Dermis microvascular lymphatic vessel endothelial cell (primary cell): ENCODE measurements around the gene YOD1. TPM values are rescaled to one million over a fixed set of nuclear protein-coding genes. Genes with fewer than 3 reads are reported as not detected.
A peak's percentile ranks its signal among the peaks of the same experiment; 100 is the strongest.
"Not testable (repeated sequence)": the region's sequence is repeated elsewhere in the genome, so short reads cannot be mapped to it uniquely, and the experiment has no call there.

Source experiments
- DNase-seq, 2 donors: peaks; one replicate each; pipeline versions ENCODE4 v3.0.0 to v3.0.0-alpha.2; 2010; ENCODE audit warnings: low read depth in 2 of 2
- total RNA-seq: library from RNA; depleted of rRNA; stranded (reverse); fragments of >200 nt; gene quantifications from 2 replicates; pipeline ENCODE4 v1.2.1, GENCODE V29; 2014

The YOD1 gene
- total RNA-seq, 1 donor from 2014 or later = 5.1 TPM

DNA sequence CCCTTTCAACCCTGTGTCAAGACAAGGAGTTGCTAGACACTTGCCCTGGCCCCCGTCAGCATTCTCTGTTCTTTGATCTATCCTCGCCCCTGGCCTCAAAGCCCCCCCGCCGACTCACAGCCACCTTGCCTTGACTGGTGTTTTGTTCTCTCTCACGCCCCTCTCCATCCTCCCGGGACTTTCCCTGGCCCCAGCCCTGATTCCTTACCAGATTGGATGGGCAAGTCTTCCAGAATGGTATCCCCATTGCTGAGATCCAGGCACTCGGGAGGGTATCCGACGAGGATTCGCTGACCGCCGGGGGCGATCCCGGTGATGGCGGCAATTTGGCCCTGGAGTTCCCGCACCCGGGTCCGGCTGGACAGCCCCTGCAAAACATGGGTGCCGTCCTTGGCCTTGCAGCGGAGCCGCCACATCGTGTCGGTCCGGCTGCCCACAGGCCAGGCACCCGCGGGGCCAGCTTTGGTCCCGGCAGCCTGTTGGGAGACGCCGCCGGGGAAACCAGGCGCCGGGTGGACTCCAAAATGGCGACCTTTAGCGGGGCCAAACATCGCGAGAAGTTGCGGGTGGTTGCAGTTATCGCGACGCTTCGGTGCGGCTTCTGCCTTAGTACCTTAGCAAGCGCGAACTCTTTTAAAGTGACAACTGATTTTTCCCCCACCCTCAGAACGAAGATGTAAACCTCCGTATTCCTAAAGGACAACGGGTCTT, 373 bp downstream of the YOD1 start:
- peak; percentile 81 to 85 for DNase-seq

- DNase-seq = peak; percentile 21 to 59
These were observed 1.0 kb downstream of the YOD1 start for GRCh38 chr1:207049974-207050391.

DNA sequence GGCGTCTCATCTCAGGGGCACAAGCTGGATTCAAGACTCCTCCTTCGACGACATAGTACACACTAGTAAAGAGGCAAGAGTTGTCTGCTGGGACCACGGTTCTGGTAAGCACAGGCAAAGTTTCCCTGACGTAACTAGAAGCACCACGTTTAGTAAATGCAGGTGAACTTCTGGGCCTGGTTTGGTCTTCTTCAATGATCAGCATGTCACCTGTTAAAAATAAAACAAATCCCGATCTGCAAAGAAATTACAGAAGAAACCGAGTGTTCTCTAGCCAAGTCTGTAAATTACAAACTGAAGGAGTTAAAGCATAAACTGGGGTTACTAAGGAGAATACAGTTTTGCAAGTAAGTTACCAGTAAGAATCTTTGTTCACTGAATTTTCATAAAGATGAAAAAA, 1.5 kb downstream of the YOD1 start:
- DNase-seq = no peak

GRCh38 chr1:207049054-207049453, 2.0 kb downstream of the YOD1 start:
- no peak for DNase-seq

DNA sequence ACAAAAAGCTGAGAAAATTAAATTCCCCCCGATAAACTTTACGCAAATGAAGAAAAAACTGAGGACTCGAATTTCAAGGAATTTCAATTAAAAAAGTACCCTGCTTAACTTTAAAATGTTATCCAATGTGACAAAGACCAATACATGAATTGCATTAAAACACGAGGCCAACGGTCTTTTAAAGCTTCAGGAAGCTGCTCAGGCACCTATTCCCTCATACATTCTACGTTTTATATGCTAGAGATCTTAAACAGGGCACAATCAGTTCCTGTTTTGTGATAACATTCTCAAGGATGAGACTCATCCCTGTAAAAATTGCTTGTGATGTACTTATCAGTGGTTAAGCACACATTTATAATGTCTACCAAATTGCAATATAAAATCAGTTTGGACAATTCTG, 3.0 kb downstream of the YOD1 start:
- DNase-seq = no peak

DNA sequence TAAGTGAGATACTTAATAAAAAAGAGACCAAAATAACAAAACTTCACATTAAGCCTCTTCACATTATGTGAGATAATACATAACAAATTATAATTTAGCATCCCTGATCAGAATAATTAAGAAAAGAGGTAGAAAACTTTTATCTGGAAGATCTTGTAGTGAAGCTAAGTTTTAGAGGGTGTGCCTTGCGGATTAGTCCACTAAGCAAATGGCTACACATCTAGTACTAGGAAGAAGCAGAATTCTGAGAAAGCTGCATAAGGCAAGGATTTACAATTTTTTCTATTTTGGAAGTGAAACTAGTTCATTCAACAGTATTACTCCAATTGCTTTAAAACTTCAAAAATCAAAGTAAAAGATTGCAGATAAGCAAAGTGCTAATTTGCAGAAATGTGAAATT, 3.5 kb downstream of the YOD1 start:
- DNase-seq = no peak

GRCh38 chr1:207045453-207045852, 5.6 kb downstream of the YOD1 start:
- no peak for DNase-seq

GRCh38 chr1:207041397-207041796, 9.6 kb downstream of the YOD1 start:
- DNase-seq = not testable (repeated sequence)

- DNase-seq = no peak
These were observed 10.9 kb downstream of the YOD1 start for GRCh38 chr1:207040181-207040533.

- no peak for DNase-seq
These were observed 11.4 kb downstream of the YOD1 start for GRCh38 chr1:207039380-207040180.

- no peak for DNase-seq
These were observed 14.1 kb downstream of the YOD1 start for GRCh38 chr1:207036865-207037264.

- no peak for DNase-seq
These were observed 15.0 kb downstream of the YOD1 start for GRCh38 chr1:207035877-207036551.

DNA sequence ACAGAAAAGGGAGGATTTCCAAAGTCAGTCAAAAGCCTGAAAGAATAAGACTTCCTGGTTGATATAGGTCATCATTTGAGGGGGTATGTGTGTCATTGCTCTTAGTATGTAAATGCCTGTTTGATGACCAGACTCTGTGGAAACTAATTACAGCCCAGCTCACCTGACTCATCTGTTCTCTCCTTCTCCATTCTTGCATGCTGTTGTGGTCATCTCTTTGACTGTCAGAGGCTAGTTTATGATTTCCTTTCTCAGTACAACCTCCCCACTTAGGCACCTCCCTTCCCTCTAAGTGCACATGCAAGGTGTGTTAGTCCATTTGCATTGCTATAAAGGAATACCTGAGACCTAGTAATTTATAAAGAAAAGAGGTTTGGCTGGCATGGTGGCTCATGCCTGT, 16.0 kb downstream of the YOD1 start:
- DNase-seq = no peak

DNA sequence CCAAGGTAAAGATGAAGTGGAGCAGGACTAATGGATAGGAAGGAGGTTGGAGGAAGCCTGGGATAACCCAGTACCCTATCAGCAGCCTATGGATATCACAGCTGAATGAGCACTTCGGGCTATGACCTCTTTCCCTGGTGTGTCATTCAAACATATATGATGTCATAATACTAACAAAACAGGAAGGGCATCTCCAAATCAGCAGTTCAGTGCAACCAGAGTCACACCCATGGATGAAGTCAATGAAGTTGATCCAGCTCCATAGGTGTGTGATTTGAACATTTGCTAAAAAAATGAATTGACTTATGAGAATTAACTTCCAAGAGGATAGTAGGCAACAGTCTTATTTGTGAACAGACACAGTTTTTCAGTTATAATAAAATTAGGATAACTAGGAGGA, 16.8 kb downstream of the YOD1 start:
- DNase-seq = no peak

DNA sequence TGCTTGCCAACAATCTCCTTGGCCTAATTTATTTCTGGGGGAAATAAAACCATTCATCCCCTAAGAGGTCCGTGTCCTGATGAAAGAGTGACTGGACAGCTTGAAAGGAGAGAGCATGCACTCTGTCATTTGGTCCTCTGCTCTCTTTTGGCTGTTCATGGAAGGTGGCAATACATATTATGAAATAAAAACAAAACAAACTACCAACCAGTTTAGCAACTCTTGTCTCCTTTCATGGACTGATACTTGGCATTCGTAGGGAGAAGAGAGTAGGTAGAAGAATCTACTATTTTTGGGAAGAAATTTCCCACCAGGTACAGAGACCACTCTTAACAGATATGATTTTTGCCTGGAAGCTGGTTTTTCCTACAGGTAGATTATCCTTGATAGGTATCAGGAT, 17.7 kb downstream of the YOD1 start:
- DNase-seq = no peak

GRCh38 chr1:207032528-207033017, 18.4 kb downstream of the YOD1 start, which contains the start of gene C1orf116:
C1orf116 (minus strand) TSS chr1:207032756; CDS start chr1:207027598, 5,158 bp downstream.
- no peak for DNase-seq

GRCh38 chr1:207031632-207032264, 19.3 kb downstream of the YOD1 start:
- DNase-seq = no peak

DNA sequence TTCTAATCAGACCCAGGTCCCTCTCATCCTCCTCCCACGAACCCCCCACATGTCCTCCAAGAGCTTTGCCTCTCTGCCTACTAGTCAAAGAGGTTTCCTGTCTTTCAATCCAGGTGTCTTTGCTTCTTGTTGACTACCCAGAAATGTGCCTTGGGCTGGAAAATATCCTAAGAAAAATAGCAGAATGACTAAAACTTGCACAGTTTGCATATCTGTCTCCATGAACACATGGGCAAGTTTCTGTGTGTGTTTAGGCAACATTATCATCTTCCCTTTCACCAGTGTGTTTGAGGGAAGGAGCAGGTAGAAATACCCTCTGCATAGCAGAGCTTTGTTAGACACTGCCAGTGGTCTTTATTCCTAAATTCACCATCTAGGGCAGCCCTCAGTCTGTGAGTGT, 20.0 kb downstream of the YOD1 start:
- no peak for DNase-seq

DNA sequence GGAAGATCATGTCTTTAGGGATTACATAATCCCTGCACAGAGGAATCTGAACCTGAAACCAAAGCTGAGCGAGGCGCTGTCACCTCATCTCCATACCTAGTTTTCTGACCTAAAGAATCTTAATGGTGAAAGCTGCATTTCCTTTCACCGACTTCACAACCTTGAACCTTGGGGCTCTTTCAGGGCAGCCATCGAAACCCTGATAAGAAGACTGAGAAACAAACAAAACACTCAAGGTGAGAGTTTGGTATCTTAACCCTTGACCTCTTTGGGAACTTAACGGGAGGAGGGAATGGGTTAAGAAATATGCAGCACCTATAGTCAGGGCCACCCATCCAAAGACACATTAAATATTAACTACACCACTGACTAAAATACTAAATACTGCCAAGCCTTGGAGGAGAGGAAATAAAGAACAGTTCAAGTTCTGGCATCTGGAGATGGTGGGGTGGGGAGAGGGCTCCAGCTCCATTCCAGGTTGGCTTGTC, 20.4 kb downstream of the YOD1 start:
- DNase-seq = no peak

- DNase-seq = no peak
These were observed 21.1 kb downstream of the YOD1 start for GRCh38 chr1:207029701-207030521.
